Measurements from ENCODE around the gene CTRB1.

DNA sequence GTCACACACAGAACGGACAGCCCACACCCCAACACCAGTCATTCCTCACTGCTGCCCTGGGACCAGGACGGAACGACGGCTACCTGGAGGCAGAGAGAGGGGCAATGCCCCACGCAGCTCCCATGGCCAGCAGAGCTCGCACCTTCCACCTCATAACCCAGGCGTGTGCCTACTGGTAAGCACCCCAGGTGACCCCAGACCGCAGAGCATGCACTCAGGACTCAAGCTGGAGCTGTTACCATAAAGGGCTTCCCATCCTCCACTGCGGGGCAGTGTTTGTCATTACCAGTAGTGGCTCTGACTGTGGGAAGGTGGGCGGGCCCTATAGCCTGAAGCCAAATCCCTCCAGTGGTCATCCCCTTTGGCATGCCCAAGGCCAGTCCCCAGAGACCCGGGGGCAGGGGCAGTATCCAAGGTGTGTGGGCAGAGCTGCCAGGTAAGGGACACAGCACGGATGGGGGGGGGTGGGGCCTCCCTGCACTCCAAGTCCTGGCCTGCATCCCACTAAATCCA is 37.3 kb downstream of the CTRB1 start:
- no peak for TF ChIP-seq CTCF (IDR thresholded peaks at IDR 0.05; ENCODE audit: poor library complexity)
- TF ChIP-seq EZH2 (IDR thresholded peaks at IDR 0.05; ENCODE audit: borderline replicate concordance): no peak
- no peak for TF ChIP-seq EZH2phosphoT487 (IDR thresholded peaks at IDR 0.05; ENCODE audit: low read depth, severe bottlenecking, unreplicated experiment)

All from hepatocyte (in vitro differentiated cells).